IPS-18c (cell line): Measurements from ENCODE around the gene ZNF343.
"Not testable (repeated sequence)": the region's sequence is repeated elsewhere in the genome, so short reads cannot be mapped to it uniquely, and the experiment has no call there.

Experiments
- H3K4me3 ChIP-seq: 2 replicates; pipeline ENCODE4 v1.7.0; 2013; ENCODE audit warnings: low read depth, mild to moderate bottlenecking, low read length, moderate library complexity; ENCODE audit not compliant: insufficient read depth
- H3K9me3 ChIP-seq: one replicate; pipeline ENCODE4 v1.6.1; 2013; ENCODE audit warnings: mild to moderate bottlenecking, low read length, moderate library complexity; ENCODE audit not compliant: control insufficient read depth, insufficient read depth

Gene ZNF343

DNA sequence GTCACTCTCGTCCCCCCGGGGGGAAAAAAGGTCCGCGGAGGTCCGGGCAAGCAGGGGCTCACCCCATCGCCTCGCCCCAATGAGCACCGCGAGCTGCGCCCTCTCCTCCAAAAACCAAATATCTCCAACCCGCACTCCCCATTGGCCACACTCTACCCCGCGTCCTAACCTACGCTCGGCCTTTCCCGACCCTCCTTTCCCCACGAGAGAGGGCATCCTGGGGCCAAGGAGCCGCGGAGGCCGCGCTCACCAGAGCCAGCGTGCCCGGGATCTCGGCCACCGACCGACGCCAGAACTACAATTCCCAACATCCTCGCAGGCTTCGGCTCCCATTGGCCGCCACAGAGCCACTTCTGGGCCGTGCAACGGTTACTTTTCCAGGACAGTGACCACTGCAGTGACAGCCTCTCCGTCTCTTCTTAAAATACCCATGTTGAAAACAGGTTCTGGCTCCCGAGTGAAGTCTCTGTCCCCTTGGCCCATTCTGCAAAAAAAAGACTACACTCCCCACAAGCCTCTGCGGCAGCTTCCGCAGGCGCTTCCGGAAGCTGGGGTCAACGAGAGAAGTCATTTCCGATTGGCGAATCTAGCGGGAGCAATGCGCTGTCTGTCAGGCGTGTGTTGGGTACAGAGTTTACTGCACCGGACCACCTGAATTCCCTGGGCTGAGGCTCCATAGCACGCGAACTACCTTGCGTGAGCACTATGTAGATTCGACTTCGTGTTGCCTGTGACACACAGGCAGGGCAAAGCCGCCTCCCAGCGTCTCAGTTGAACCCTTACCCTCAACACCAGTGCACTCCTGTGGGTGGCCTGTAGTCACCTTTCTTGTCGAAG lies at the start of gene ZNF343:
TSS of gene ZNF343 (minus strand) at position 285 of the 837 bp plus-strand sequence. CDS start 15,020 bp downstream, outside the sequence.
- Histone ChIP-seq H3K4me3 (peak within 1 kb of the TSS; percentile 72), H3K9me3 (peaks cover 2% of the 10 kb centered on the region)

DNA sequence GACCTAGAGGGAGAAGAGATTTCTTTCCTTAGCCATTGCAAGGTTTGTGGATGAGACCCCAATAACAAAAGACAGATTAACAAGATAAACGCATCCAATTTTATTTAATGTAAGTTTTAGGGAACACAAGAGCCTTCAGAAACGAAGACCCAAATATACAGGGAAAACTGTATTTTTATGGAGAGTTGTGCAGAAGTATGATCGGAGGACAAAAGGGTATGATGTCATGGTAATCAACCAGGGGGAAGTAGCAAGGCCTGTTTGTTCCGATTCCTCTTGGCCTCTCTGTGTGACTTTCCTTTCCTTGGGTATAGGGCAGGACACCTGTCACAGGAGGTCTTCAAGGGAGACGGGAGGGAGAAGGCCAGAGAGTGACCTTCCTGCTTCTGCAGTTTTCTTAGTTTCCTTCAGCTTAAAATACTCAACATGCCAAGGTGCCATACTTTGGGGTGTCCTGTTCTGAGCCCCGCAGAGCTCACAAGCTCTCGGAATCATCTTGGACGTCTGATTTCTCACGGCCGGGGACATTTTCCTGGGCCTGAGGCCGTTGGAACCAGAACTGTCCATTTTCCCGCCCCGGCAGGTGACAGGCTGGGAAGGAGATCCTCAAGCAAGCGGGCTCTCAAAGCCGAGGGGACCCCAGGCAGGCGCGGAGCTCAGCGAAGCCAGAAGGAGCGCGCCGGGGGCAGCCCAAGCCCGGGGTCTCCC lies 49.3 kb upstream of the ZNF343 start:
- H3K9me3 ChIP-seq: no peaks in the 10 kb centered on the region
- H3K4me3 ChIP-seq: peak overlapping the region; percentile 53

DNA sequence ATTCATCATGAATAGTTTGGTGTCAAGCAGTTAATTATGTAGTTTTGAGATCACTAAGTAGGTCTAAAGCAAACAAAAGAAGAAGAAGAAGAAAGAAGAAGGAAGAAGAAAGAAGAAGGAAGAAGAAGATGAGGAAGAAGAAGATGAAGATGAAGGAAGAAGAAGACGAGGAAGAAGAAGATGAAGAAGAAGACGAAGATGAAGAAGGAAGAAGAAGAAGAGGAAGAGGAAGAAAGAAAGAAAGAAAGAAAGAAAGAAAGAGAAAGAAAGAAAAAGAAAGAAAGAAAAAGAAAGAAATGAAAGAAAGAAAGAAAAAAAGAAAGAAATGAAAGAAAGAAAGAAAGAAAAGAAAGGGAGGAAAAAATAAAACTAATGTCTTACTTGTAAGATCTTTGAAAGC lies 36.9 kb upstream of the ZNF343 start:
- no peaks in the 10 kb centered on the region for H3K9me3 ChIP-seq
- H3K4me3 ChIP-seq: no peak overlapping the region

DNA sequence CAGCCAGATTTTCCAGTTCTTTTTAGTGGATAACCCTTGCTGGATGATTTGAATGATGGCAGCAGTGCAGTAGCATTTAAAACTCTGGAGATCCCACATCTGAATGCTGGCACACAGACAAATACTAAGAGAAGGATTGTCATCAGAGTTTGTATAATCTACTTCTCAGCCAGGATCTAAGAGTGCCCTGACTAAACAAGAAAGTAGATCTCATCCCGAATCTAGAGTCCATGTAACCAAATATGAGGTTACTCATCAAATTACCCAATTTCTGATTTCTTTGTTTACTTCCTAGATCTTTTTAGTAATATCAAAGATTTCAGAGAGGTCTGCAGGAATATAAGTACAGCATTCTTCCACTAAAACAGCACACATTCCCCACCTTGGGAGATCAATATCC lies 35.5 kb upstream of the ZNF343 start:
- H3K9me3 ChIP-seq: no peaks in the 10 kb centered on the region
- H3K4me3 ChIP-seq: no peak overlapping the region

DNA sequence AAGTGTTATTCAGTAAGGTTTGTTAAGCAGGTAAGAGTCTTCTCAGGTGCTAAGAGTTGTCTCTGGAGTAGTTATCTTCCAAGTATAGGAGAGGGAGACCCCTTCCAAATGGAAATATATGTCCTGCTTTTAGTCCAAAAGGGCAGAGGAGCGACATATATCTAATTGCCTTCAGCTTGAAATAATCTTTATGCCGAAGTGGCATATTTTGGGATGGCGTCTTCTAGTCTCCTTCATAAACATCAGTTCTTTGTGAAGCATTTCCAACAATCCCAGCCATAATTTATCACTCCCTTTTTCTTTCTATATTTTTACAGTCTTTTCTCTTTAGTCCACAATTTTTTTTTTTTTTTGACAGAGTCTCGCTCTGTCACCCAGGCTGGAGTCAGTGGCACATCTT lies 33.6 kb upstream of the ZNF343 start:
- Histone ChIP-seq H3K9me3 (no peaks in the 10 kb centered on the region), H3K4me3 (no peak overlapping the region)

DNA sequence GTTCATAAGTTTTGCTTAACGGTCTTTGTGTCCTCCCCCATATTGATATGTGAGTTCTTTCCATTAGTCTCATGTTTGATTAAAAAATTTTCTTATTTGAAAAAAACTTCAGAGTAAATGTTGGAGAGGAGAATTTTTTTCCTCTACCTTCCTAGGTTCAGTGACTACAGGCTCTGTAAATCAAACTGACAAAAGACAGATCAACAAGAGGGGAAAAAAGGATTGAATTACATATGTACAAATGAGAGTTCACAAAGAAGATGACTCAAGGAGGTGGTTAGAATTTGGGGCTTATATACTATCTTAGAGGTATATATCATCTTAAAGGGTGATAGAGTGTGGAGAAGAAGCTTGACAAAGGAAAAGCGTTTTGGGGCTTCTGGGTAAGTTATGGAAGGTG lies 33.2 kb upstream of the ZNF343 start:
- Histone ChIP-seq H3K9me3 (no peaks in the 10 kb centered on the region), H3K4me3 (no peak overlapping the region)

DNA sequence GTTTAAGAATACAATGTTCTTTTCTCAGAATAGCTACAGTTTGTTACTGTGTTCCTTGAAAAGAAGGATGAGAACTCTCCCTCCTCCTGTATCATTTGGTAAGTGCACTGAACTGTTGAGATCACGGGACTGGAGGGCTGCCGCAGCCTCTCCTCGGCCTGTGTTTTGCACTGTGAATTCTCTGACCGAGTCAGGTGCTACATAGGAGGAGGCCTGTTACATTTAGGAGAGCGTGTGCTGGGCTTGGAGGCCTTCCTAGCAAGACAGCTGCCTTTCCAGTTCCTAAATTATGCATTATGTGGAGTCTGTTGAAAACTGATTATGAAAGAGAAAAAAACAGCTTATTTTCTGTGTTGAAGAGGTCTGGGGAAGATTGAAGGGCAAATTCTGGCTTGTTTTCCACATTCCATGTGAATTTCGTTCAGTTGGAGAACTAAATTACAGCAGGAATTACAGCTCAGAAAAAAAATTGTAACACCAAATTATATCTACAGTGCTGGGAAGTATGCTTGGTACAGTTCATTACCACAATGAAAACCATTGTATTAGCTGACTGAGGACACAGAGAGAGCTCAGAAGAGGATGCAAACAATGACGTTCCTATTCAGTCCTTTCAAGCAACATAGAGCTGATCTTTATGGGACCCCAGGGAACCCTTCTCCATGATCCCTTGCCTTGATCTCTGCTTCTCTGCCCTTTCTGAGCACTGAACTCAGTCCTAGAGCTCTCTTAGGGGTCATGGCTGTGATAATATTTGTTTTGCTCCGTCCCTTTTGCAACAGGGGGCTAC lies 30.4 kb upstream of the ZNF343 start:
- Histone ChIP-seq H3K9me3 (no peaks in the 10 kb centered on the region), H3K4me3 (no peak overlapping the region)

DNA sequence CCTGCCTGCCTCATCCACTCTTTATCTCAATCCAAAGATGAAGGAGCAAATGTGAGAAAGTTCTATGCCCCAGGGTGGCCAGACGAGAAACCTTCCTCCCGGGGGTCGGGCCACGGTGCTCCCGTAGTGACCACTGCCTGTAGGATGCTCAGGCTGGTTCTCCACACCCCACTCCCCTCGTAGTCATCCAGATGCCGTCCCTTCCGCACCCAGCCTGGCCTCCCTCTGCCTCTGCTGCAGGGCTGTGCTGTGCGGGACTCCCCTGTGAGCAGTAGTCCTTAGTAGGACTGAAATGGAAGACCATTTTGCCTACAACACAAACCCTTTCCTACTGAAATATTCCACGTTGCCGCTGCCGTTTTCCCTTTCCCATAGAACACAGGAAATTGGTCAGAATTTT lies 29.6 kb upstream of the ZNF343 start:
- Histone ChIP-seq H3K4me3 (no peak overlapping the region), H3K9me3 (no peaks in the 10 kb centered on the region)

DNA sequence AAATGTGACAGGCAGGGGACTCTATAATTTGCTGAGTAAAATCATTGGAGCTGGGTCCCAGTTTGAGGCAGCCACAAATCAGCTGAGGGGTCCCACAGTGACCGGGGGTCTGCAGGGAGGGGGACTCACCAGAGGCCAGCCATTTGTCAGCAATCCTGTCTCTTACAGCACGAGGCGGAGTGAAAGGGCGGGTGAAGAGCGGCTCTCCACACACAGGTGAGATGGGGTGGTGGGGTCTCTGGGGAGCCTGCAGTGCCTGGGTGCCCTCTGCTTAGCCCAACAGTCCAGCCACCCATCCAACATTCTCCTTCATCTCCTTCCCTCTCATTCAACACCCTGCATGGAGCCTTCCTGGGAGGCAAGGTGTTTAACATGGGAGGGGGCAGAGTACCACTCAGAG lies 28.4 kb upstream of the ZNF343 start:
- H3K4me3 ChIP-seq: no peak overlapping the region
- no peaks in the 10 kb centered on the region for H3K9me3 ChIP-seq

DNA sequence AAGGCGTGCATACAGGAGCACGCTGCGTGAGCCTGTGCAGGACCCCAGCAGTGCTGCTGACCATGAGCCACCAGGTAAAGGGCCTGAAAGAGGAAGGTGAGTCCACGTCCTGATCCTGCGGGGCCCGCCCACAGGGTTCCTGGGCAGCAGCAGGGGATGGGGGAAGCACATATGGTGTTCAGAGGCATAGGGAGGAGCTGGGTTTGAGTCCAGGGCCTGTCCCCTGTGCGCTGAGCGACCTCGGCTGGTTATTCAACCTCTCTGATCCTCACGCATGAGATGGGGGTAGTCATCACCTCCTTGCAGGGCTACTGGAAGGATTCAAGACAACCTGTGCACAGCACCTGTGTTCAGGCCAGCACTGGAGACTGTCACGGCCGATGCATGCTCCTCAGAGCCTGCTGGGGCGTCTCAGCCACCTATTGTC lies 27.9 kb upstream of the ZNF343 start, which contains the start of gene TMC2:
TSS of gene TMC2 (plus strand) at position 14 of the 427 bp plus-strand sequence. CDS start at position 63, 49 bp downstream.
- Histone ChIP-seq H3K9me3 (no peaks in the 10 kb centered on the region), H3K4me3 (no peak within 1 kb of the TSS)

DNA sequence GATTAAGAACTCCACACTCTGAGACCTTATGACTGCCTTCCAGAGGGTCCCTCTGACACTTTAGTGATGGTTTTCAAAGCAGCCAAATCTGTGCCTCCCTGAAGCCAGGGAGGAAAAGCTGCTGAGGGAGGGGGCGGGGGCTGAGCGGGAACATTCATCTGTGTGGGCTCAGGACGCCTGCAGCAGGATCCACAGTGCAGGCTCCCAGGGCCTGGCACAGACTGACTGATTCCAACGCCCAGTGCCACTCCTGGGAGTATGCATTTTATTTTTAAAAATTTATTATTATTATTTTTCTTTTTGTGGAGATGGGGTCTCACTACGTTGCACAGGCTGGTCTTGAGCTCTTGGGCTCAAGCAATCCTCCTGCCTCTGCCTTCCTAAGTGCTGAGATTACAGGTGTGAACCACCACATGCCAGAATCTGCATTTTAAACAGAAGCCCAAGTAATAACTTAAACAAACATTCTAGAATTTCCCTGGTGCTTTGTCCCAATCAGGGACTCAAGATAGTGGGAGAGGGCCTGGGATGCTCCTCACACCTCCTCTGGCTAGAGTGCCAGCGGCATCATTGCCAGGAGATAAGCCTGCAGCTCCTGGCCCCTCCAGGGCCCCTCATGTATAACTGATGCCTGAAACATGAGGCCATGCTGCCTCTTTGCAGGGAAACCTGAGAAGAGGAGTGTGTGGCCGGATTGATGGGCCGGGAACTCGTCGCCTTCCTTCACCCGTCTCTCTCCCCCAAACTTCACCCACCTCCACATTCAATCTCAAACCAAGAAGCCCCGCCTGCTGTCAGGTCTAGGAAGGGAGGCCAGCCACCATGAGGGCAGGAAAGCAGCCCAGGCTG lies 27.2 kb upstream of the ZNF343 start:
- no peaks in the 10 kb centered on the region for H3K9me3 ChIP-seq
- H3K4me3 ChIP-seq: no peak overlapping the region

DNA sequence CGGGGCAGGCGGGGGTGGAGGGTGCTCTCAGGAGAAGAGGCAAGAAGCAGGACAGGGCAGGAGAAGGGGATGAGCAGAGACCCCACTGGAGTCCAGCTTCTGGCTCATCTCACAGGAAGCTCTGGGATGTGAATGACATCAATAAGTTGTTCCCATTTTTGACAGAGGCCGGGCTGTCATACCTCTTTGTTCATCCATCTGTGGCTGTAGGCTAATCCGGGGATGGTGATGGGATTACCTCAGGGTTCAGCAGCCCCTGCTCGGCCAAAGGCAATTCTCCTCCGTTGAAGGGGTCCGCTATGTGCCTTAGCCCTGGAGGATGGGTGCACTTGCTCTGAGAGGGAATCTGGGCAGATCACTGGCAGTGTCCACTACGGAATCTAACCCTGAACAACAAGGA lies 24.4 kb upstream of the ZNF343 start:
- Histone ChIP-seq H3K9me3 (no peaks in the 10 kb centered on the region), H3K4me3 (no peak overlapping the region)

DNA sequence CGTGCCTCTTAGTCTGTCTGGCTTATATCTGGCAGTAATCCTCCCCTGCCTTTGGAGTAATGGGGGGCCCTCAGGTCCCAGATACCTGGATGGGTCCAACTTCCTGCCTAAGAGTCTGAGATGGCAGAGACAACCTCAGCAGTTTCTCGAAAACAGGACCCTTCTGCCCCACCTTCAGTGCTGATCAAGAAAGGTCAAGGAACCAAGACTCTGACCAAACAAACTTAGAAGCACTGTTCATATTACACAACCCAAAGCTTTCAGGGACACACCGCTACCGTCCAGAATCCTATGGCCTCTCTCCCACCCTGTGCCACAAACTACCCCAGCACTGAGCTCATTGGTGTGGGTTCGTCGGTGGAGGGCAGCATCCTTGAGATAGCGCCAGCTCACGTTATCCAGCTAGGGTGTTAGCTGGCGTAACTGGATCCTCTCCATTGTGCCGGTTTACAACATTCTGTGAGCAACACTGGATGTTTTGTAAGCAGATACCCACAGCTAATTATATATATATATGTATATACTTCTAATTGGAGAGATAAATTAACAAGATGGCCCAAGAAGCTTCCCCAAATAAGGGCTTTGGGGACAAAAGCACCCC lies 20.1 kb upstream of the ZNF343 start:
- no peaks in the 10 kb centered on the region for H3K9me3 ChIP-seq
- no peak overlapping the region for H3K4me3 ChIP-seq

DNA sequence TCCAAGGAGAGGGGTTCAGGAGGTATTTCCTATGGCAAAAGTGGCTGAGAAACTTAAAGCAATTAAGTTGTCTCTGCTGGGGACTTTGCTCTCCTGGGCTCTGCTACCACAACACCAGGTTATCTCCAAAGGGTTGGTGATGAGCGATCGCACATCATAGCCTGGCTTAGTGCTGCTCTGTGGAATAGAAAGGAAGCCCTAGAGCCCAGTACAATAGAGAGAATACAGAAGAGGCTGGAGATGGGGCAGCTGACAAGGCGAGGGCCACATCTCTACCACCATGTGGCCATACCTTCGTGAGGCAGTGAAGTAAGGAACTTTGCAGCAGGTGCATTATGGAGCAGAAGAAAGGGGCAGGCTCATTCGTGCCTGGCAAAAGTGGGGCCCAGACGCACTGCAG lies 19.0 kb upstream of the ZNF343 start:
- Histone ChIP-seq H3K9me3 (no peaks in the 10 kb centered on the region), H3K4me3 (no peak overlapping the region)

DNA sequence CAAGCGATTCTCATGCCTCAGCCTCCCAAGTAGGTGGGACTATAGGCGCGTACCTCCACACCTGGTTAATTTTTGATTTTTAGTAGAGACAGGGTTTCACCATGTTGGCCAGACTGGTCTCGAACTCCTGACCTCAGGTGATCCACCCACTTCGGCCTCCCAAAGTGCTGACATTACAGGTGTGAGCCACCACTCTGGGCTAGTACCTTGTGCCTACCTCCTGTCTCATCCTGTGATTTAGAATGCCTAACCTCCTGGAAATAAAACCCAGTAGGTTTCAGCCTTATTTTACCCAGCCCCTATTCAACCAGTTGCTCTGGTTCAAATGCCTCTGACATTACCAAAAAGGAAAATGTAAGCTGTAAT lies 17.5 kb upstream of the ZNF343 start:
- not testable (repeated sequence) for H3K9me3 ChIP-seq, H3K4me3 ChIP-seq

DNA sequence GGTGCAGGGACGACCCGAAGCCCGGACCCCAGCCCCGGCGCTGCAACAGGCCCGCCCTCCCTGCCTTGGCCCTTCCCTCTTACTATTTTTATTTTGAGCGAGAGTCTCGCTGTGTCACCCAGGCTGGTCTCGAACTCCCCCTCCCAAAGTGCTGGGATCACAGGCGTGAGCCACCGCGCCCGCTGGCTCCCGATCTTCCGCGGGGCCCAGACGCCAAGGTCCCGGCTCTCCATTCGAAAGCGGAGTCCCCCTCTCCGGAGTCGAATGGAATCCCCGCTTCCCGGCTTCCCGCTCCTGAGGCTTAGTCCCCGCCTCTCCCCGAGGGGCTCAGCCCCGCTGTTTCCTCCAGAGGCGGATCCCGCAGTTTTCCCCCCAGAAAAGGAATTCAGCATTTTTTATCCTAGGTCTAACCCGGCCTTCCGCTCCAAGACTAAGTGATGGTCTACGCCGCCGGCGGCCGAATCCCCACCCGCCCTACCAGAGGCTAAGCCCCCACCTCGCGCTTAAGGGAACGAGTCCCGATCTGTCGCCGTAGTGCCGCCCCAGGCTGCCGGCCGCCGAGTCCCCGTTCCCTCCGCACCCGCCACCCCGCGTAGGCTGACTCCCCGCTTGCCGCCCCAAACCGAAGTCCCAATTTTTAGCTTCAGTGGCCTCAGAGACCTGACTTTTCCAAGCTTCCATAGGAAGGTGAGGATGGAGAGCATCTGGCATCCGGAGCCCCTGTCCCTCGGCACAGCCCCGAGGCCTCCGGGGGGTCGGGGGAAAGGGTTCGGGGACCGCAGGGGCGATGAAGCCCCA lies 16.2 kb upstream of the ZNF343 start:
- peak overlapping the region; percentile 81 for H3K4me3 ChIP-seq

More for the DNA sequence above, 16.2 kb upstream of the ZNF343 start:
- H3K9me3 ChIP-seq: no peaks in the 10 kb centered on the region
